IPS-18a (cell line): Measurements from ENCODE around the gene RAB11FIP4.
"Not testable (repeated sequence)": the region's sequence is repeated elsewhere in the genome, so short reads cannot be mapped to it uniquely, and the experiment has no call there.

Source experiments
- H3K27ac ChIP-seq: one replicate; pipeline ENCODE4 v1.5.1; 2013; ENCODE audit warnings: low read length
- H3K27me3 ChIP-seq: one replicate; pipeline ENCODE4 v1.6.1; 2013; ENCODE audit warnings: mild to moderate bottlenecking, low read length; ENCODE audit not compliant: control insufficient read depth, insufficient read depth
- H3K36me3 ChIP-seq: one replicate; pipeline ENCODE4 v1.6.1; 2013; ENCODE audit warnings: low read depth, low read length; ENCODE audit not compliant: control insufficient read depth
- H3K4me1 ChIP-seq: one replicate; pipeline ENCODE4 v1.6.1; 2013; ENCODE audit warnings: low read depth, low read length; ENCODE audit not compliant: control insufficient read depth
- H3K4me3 ChIP-seq: one replicate; pipeline ENCODE4 v1.5.1; 2013; ENCODE audit warnings: low read length
- H3K9ac ChIP-seq: one replicate; pipeline ENCODE4 v1.6.1; 2013; ENCODE audit warnings: mild to moderate bottlenecking, low read length, moderate library complexity
- H3K9me3 ChIP-seq: one replicate; pipeline ENCODE4 v1.6.1; 2013; ENCODE audit warnings: low read depth, low read length; ENCODE audit not compliant: control insufficient read depth

RAB11FIP4 gene

GRCh38 chr17:31442856-31443255 lies 51.4 kb downstream of the RAB11FIP4 start:
- H3K27ac ChIP-seq, H3K9ac ChIP-seq, H3K27me3 ChIP-seq, H3K9me3 ChIP-seq, H3K36me3 ChIP-seq, H3K4me3 ChIP-seq, H3K4me1 ChIP-seq: not testable (repeated sequence)

- H3K4me3 ChIP-seq, result no peak overlapping the region
- H3K27ac ChIP-seq, result no peak overlapping the region
- H3K4me1 ChIP-seq, result no peaks in the 10 kb centered on the region
- H3K9ac ChIP-seq, result no peak overlapping the region
- no peaks in the 10 kb centered on the region for H3K36me3 ChIP-seq
- H3K27me3 ChIP-seq, result no peaks in the 10 kb centered on the region
- no peaks in the 10 kb centered on the region for H3K9me3 ChIP-seq
These were observed 51.9 kb downstream of the RAB11FIP4 start for GRCh38 chr17:31443386-31443785.

- H3K36me3 ChIP-seq, result no peaks in the 10 kb centered on the region
- H3K4me1 ChIP-seq, result no peaks in the 10 kb centered on the region
- H3K9ac ChIP-seq, result no peak overlapping the region
- no peaks in the 10 kb centered on the region for H3K27me3 ChIP-seq
- no peak overlapping the region for H3K27ac ChIP-seq
- H3K4me3 ChIP-seq, result no peak overlapping the region
- no peaks in the 10 kb centered on the region for H3K9me3 ChIP-seq
These were observed 52.6 kb downstream of the RAB11FIP4 start for GRCh38 chr17:31444026-31444425.

GRCh38 chr17:31446195-31446967 lies 54.9 kb downstream of the RAB11FIP4 start:
- no peaks in the 10 kb centered on the region for H3K4me1 ChIP-seq
- H3K27ac ChIP-seq, result no peak overlapping the region
- H3K36me3 ChIP-seq, result no peaks in the 10 kb centered on the region
- H3K9me3 ChIP-seq, result no peaks in the 10 kb centered on the region
- H3K9ac ChIP-seq, result no peak overlapping the region
- H3K4me3 ChIP-seq, result no peak overlapping the region
- no peaks in the 10 kb centered on the region for H3K27me3 ChIP-seq

- Histone ChIP-seq H3K27ac (no peak overlapping the region), H3K36me3 (no peaks in the 10 kb centered on the region), H3K4me3 (no peak overlapping the region), H3K9me3 (no peaks in the 10 kb centered on the region), H3K9ac (no peak overlapping the region), H3K27me3 (no peaks in the 10 kb centered on the region), H3K4me1 (no peaks in the 10 kb centered on the region)
These were observed 57.1 kb downstream of the RAB11FIP4 start for GRCh38 chr17:31448467-31449077.

- no peaks in the 10 kb centered on the region for H3K4me1 ChIP-seq
- no peak overlapping the region for H3K27ac ChIP-seq
- H3K9ac ChIP-seq, result no peak overlapping the region
- H3K36me3 ChIP-seq, result no peaks in the 10 kb centered on the region
- H3K9me3 ChIP-seq, result no peaks in the 10 kb centered on the region
- H3K4me3 ChIP-seq, result no peak overlapping the region
- H3K27me3 ChIP-seq, result no peaks in the 10 kb centered on the region
These were observed 57.6 kb downstream of the RAB11FIP4 start for GRCh38 chr17:31449111-31449510.

GRCh38 chr17:31449746-31450145 lies 58.3 kb downstream of the RAB11FIP4 start:
- Histone ChIP-seq H3K27me3 (no peaks in the 10 kb centered on the region), H3K4me3 (no peak overlapping the region), H3K27ac (no peak overlapping the region), H3K36me3 (no peaks in the 10 kb centered on the region), H3K9me3 (no peaks in the 10 kb centered on the region), H3K4me1 (no peaks in the 10 kb centered on the region), H3K9ac (no peak overlapping the region)

GRCh38 chr17:31452101-31452500 lies 60.6 kb downstream of the RAB11FIP4 start:
- Histone ChIP-seq H3K36me3 (no peaks in the 10 kb centered on the region), H3K27ac (no peak overlapping the region), H3K9me3 (no peaks in the 10 kb centered on the region), H3K4me1 (no peaks in the 10 kb centered on the region), H3K9ac (no peak overlapping the region), H3K4me3 (no peak overlapping the region), H3K27me3 (no peaks in the 10 kb centered on the region)

- Histone ChIP-seq H3K36me3 (no peaks in the 10 kb centered on the region), H3K4me3 (no peak overlapping the region), H3K9me3 (no peaks in the 10 kb centered on the region), H3K27ac (no peak overlapping the region), H3K27me3 (no peaks in the 10 kb centered on the region), H3K9ac (no peak overlapping the region), H3K4me1 (no peaks in the 10 kb centered on the region)
These were observed 61.2 kb downstream of the RAB11FIP4 start for GRCh38 chr17:31452561-31453110.

- Histone ChIP-seq H3K9ac (no peak overlapping the region), H3K9me3 (no peaks in the 10 kb centered on the region), H3K27me3 (no peaks in the 10 kb centered on the region), H3K4me1 (no peaks in the 10 kb centered on the region), H3K4me3 (no peak overlapping the region), H3K27ac (no peak overlapping the region), H3K36me3 (no peaks in the 10 kb centered on the region)
These were observed 62.4 kb downstream of the RAB11FIP4 start for GRCh38 chr17:31453896-31454295.

- no peak overlapping the region for H3K9ac ChIP-seq
- no peak overlapping the region for H3K27ac ChIP-seq
- no peaks in the 10 kb centered on the region for H3K4me1 ChIP-seq
- H3K36me3 ChIP-seq, result no peaks in the 10 kb centered on the region
- H3K4me3 ChIP-seq, result no peak overlapping the region
- H3K27me3 ChIP-seq, result no peaks in the 10 kb centered on the region
- no peaks in the 10 kb centered on the region for H3K9me3 ChIP-seq
These were observed 65.3 kb downstream of the RAB11FIP4 start for GRCh38 chr17:31456814-31457213.
